ENCODE measurements around the gene CD300LD. TPM values are rescaled to one million over a fixed set of nuclear protein-coding genes. Genes with fewer than 3 reads are reported as not detected.

CD300LD gene
- total and polyA plus RNA-seq, 12 donors = not detected

- TF ChIP-seq CTCF (IDR thresholded peaks at IDR 0.05) = no peak
- Histone ChIP-seq H3K4me3 (no peak overlapping the region), H3K4me1 (no peaks in the 10 kb centered on the region), H3K27me3 (peaks cover 0 to 5% (median 3%) of the 10 kb centered on the region in 7 donors), H3K27ac (no peak overlapping the region), H3K36me3 (no peaks in the 10 kb centered on the region), H3K9me3 (no peaks in the 10 kb centered on the region)
- WGBS, 2 donors = 70 to 73% methylated on average over 23 of the region's 23 CpGs
- intact Hi-C loops (cut with DNase I) = no loop called here
- ATAC-seq = no peak
- no peak for DNase-seq
Measured at GRCh38 chr17:74541176-74542111, 50.6 kb downstream of the CD300LD start.

- DNase-seq (no peak), ATAC-seq (no peak)
- 70 to 76% methylated on average over 10 of the region's 10 CpGs for WGBS, 2 donors
- H3K27me3 ChIP-seq = peaks cover 0 to 11% (median 3%) of the 10 kb centered on the region in 7 donors
- peaks cover 0 to 13% (median 0%) of the 10 kb centered on the region in 11 donors for H3K9me3 ChIP-seq
- no peak for TF ChIP-seq CTCF (IDR thresholded peaks at IDR 0.05)
- H3K27ac ChIP-seq = no peak overlapping the region
- intact Hi-C loops (cut with DNase I) = no loop called here
- H3K36me3 ChIP-seq = no peaks in the 10 kb centered on the region
- no peaks in the 10 kb centered on the region for H3K4me1 ChIP-seq
- no peak overlapping the region for H3K4me3 ChIP-seq
Measured at GRCh38 chr17:74539281-74539820, 52.7 kb downstream of the CD300LD start.

GRCh38 chr17:74536890-74537289 is 55.2 kb downstream of the CD300LD start:
- Histone ChIP-seq H3K36me3 (no peaks in the 10 kb centered on the region), H3K4me1 (peaks cover 0 to 9% (median 0%) of the 10 kb centered on the region in 9 donors), H3K9me3 (peaks cover 0 to 13% (median 0%) of the 10 kb centered on the region in 11 donors), H3K27ac (no peak overlapping the region), H3K4me3 (no peak overlapping the region), H3K27me3 (peaks cover 0 to 24% (median 3%) of the 10 kb centered on the region in 7 donors)
- DNase-seq (no peak), ATAC-seq (no peak)
- WGBS, 2 donors = 74 to 76% methylated on average over 3 of the region's 3 CpGs
- no peak for TF ChIP-seq CTCF (IDR thresholded peaks at IDR 0.05)
- intact Hi-C loops (cut with DNase I) = no loop called here

GRCh38 chr17:74532115-74532514 is 60.0 kb downstream of the CD300LD start:
- TF ChIP-seq CTCF (IDR thresholded peaks at IDR 0.05) = no peak
- 74 to 79% methylated on average over 10 of the region's 10 CpGs for WGBS, 2 donors
- DNase-seq = peak in 1 of 2 donors; percentile 67
- intact Hi-C loops (cut with DNase I) = no loop called here
- Histone ChIP-seq H3K4me1 (peaks cover 0 to 38% (median 0%) of the 10 kb centered on the region in 9 donors), H3K4me3 (peak overlapping the region in 2 of 10 donors; percentile 17 to 44), H3K9me3 (peaks cover 0 to 13% (median 0%) of the 10 kb centered on the region in 11 donors), H3K36me3 (no peaks in the 10 kb centered on the region), H3K27ac (peak overlapping the region in 3 of 10 donors; percentile 25 to 83 (median 26)), H3K27me3 (peaks cover 0 to 29% (median 2%) of the 10 kb centered on the region in 7 donors)
- ATAC-seq = peak; percentile 62 to 87 (median 80)
